Suprapubic skin (tissue), 3 donors: Measurements from ENCODE around the gene NPC1.

Experiments used
- EP300 ChIP-seq: sonication (generic); formaldehyde crosslinking; IDR thresholded peaks from one replicate; pipeline ENCODE4 v1.6.1; 2017; ENCODE audit warnings: antibody characterized with exemption
- TF ChIP-seq, protein P1 (sequence below), 2 donors: fragments of 200-600 bp in 1 of 2; fragments of 450-650 bp in 1 of 2; sonication (generic) in 1 of 2; IDR thresholded peaks; one replicate each; pipeline ENCODE4 v1.5.1; 2016 to 2019; ENCODE audit warnings: antibody characterized with exemption in 2 of 2, mild to moderate bottlenecking in 1 of 2, moderate library complexity in 1 of 2

- TF ChIP-seq, protein P1, sequence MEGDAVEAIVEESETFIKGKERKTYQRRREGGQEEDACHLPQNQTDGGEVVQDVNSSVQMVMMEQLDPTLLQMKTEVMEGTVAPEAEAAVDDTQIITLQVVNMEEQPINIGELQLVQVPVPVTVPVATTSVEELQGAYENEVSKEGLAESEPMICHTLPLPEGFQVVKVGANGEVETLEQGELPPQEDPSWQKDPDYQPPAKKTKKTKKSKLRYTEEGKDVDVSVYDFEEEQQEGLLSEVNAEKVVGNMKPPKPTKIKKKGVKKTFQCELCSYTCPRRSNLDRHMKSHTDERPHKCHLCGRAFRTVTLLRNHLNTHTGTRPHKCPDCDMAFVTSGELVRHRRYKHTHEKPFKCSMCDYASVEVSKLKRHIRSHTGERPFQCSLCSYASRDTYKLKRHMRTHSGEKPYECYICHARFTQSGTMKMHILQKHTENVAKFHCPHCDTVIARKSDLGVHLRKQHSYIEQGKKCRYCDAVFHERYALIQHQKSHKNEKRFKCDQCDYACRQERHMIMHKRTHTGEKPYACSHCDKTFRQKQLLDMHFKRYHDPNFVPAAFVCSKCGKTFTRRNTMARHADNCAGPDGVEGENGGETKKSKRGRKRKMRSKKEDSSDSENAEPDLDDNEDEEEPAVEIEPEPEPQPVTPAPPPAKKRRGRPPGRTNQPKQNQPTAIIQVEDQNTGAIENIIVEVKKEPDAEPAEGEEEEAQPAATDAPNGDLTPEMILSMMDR (IDR thresholded peaks at IDR 0.05): no peak
- no peak for TF ChIP-seq EP300
These were observed 11.0 kb downstream of the NPC1 start for GRCh38 chr18:23575309-23575651.
